CD4-positive, CD25-positive, alpha-beta regulatory T cell (primary cell): Measurements from ENCODE around the gene FBXO44. TPM values are rescaled to one million over a fixed set of nuclear protein-coding genes. Genes with fewer than 3 reads are reported as not detected.
A peak's percentile ranks its signal among the peaks of the same experiment; 100 is the strongest.
"Not testable (repeated sequence)": the region's sequence is repeated elsewhere in the genome, so short reads cannot be mapped to it uniquely, and the experiment has no call there.

ENCODE experiments used
- ATAC-seq, 2 donors: fragments of 150-1000 bp; cut with Tn5 transposase; one replicate each; pipeline ENCODE4 v1.10.0; 2021; ENCODE audit warnings: low read depth in 2 of 2, moderate number of reproducible peaks in 2 of 2, moderate library complexity in 1 of 2
- DNase-seq, 3 donors: peaks; one replicate each; pipeline versions ENCODE4 v3.0.0 to v3.0.0-alpha.2; 2012 to 2022; ENCODE audit warnings: mixed read lengths in 1 of 3
- H3K27ac ChIP-seq: one replicate; pipeline ENCODE4 v1.7.0; 2013; ENCODE audit warnings: mild to moderate bottlenecking, low read length; ENCODE audit not compliant: insufficient read depth, poor library complexity, severe bottlenecking
- H3K27me3 ChIP-seq: one replicate; pipeline ENCODE4 v1.7.0; 2013; ENCODE audit warnings: low read length; ENCODE audit not compliant: control insufficient read depth, insufficient read depth
- H3K36me3 ChIP-seq: one replicate; pipeline ENCODE4 v1.7.0; 2013; ENCODE audit warnings: mild to moderate bottlenecking, low read length, moderate library complexity; ENCODE audit not compliant: control insufficient read depth, insufficient read depth
- H3K4me1 ChIP-seq: 2 replicates; pipeline ENCODE4 v1.7.0; 2013; ENCODE audit warnings: mild to moderate bottlenecking, low read length; ENCODE audit not compliant: insufficient read depth, control insufficient read depth, poor library complexity, severe bottlenecking
- H3K4me3 ChIP-seq: one replicate; pipeline ENCODE4 v1.7.0; 2013; ENCODE audit warnings: low read depth, mild to moderate bottlenecking, low read length, moderate library complexity
- H3K9me3 ChIP-seq, 2 experiments: 1 replicate in 1 of 2; 2 replicates in 1 of 2; pipeline ENCODE4 v1.7.0; 2013; ENCODE audit warnings: low read length in 2 of 2, mild to moderate bottlenecking in 1 of 2, moderate library complexity in 1 of 2; ENCODE audit not compliant: control insufficient read depth in 2 of 2
- H3K27ac Mint-ChIP-seq, 3 donors: one replicate each; pipeline ENCODE4 v1.8.0; 2020 to 2022; ENCODE audit warnings: mild to moderate bottlenecking in 3 of 3, mixed read lengths in 3 of 3, moderate library complexity in 2 of 3
- H3K27me3 Mint-ChIP-seq: one replicate; pipeline ENCODE4 v1.8.0; 2022; ENCODE audit warnings: mild to moderate bottlenecking, mixed read lengths
- H3K36me3 Mint-ChIP-seq: one replicate; pipeline ENCODE4 v1.8.0; 2020; ENCODE audit warnings: mixed read lengths
- H3K4me1 Mint-ChIP-seq, 4 donors: one replicate each; pipeline ENCODE4 v1.8.0; 2020 to 2022; ENCODE audit warnings: mixed read lengths in 4 of 4, mild to moderate bottlenecking in 1 of 4
- H3K4me3 Mint-ChIP-seq, 4 donors: one replicate each; pipeline ENCODE4 v1.8.0; 2020 to 2022; ENCODE audit warnings: mild to moderate bottlenecking in 4 of 4, mixed read lengths in 4 of 4, moderate library complexity in 3 of 4
- H3K9me3 Mint-ChIP-seq, 7 donors: one replicate each; pipeline ENCODE4 v1.8.0; 2020 to 2022; ENCODE audit warnings: mixed read lengths in 7 of 7, mild to moderate bottlenecking in 3 of 7, moderate library complexity in 2 of 7
- polyA plus RNA-seq, 4 donors: library from polyadenylated mRNA; unstranded; fragments of 300-500 nt; fragmentation: Illumina TruSeq; gene quantifications; one replicate each; pipeline ENCODE4 v1.2.3, GENCODE V29; 2021
- total RNA-seq: library from RNA; stranded (reverse); gene quantifications from one replicate; pipeline ENCODE4 v1.2.3, GENCODE V29; 2022

Gene FBXO44
- total RNA-seq: 43.7 TPM
- polyA plus RNA-seq: 1 to 10 TPM; 5.5 to 9.5 (median 7.4) TPM

GRCh38 chr1:11654137-11654938, at the start of gene FBXO44, which contains the start of gene FBXO2:
Gene FBXO44 (plus strand): TSS chr1:11654877. CDS start chr1:11655836, 959 bp downstream.
Gene FBXO2 (minus strand): TSS chr1:11654429. CDS start chr1:11654340, 89 bp downstream.
- H3K27me3 ChIP-seq: no peaks in the 10 kb centered on the region
- H3K4me3 Mint-ChIP-seq: peak within 1 kb of the TSS; percentile 83 to 85 (median 84)
- H3K4me1 Mint-ChIP-seq: peaks cover 0 to 43% (median 23%) of the 10 kb centered on the region in 4 donors
- peaks cover 7% of the 10 kb centered on the region for H3K27me3 Mint-ChIP-seq
- H3K36me3 Mint-ChIP-seq: peaks cover 3% of the 10 kb centered on the region
- H3K36me3 ChIP-seq: peaks cover 11% of the 10 kb centered on the region
- DNase-seq: peak; percentile 44 to 68 (median 65)
- peaks cover 35% of the 10 kb centered on the region for H3K4me1 ChIP-seq
- H3K27ac ChIP-seq: peak within 1 kb of the TSS; percentile 41
- H3K4me3 ChIP-seq: peak within 1 kb of the TSS; percentile 60
- ATAC-seq: peak; percentile 74 to 77
- H3K9me3 ChIP-seq: no peaks in the 10 kb centered on the region
- peak within 1 kb of the TSS; percentile 25 to 64 (median 43) for H3K27ac Mint-ChIP-seq
- no peaks in the 10 kb centered on the region for H3K9me3 Mint-ChIP-seq

GRCh38 chr1:11606775-11607174, 47.9 kb upstream of the FBXO44 start:
- H3K36me3 Mint-ChIP-seq: no peaks in the 10 kb centered on the region
- ATAC-seq (no peak), DNase-seq (no peak)
- no peak overlapping the region for H3K27ac Mint-ChIP-seq
- no peak overlapping the region for H3K4me3 Mint-ChIP-seq
- no peaks in the 10 kb centered on the region for H3K9me3 ChIP-seq
- no peaks in the 10 kb centered on the region for H3K36me3 ChIP-seq
- no peaks in the 10 kb centered on the region for H3K4me1 Mint-ChIP-seq
- no peak overlapping the region for H3K27ac ChIP-seq
- no peaks in the 10 kb centered on the region for H3K27me3 ChIP-seq
- H3K9me3 Mint-ChIP-seq: no peaks in the 10 kb centered on the region
- H3K4me3 ChIP-seq: no peak overlapping the region
- no peaks in the 10 kb centered on the region for H3K4me1 ChIP-seq
- peaks cover 26% of the 10 kb centered on the region for H3K27me3 Mint-ChIP-seq

GRCh38 chr1:11608596-11609130, 46.0 kb upstream of the FBXO44 start:
- peaks cover 16% of the 10 kb centered on the region for H3K27me3 Mint-ChIP-seq
- not testable (repeated sequence) for H3K4me1 ChIP-seq, H3K4me3 ChIP-seq, H3K4me3 Mint-ChIP-seq, ATAC-seq, H3K9me3 ChIP-seq, H3K9me3 Mint-ChIP-seq, H3K27ac Mint-ChIP-seq, H3K27me3 ChIP-seq, DNase-seq, H3K36me3 Mint-ChIP-seq, H3K4me1 Mint-ChIP-seq, H3K36me3 ChIP-seq, H3K27ac ChIP-seq

GRCh38 chr1:11609378-11609777, 45.3 kb upstream of the FBXO44 start:
- H3K9me3 ChIP-seq, ATAC-seq, H3K4me1 Mint-ChIP-seq, H3K27me3 ChIP-seq, H3K4me1 ChIP-seq, H3K4me3 Mint-ChIP-seq, DNase-seq, H3K4me3 ChIP-seq, H3K27ac Mint-ChIP-seq, H3K27ac ChIP-seq, H3K36me3 Mint-ChIP-seq, H3K36me3 ChIP-seq, H3K9me3 Mint-ChIP-seq: not testable (repeated sequence)
- peaks cover 16% of the 10 kb centered on the region for H3K27me3 Mint-ChIP-seq

- H3K27ac Mint-ChIP-seq: no peak overlapping the region
- no peak overlapping the region for H3K27ac ChIP-seq
These were observed 44.0 kb upstream of the FBXO44 start for GRCh38 chr1:11610629-11611180.

GRCh38 chr1:11611638-11612327, 42.9 kb upstream of the FBXO44 start:
- Mint-ChIP-seq H3K27me3 (peaks cover 16% of the 10 kb centered on the region), H3K27ac (no peak overlapping the region), H3K36me3 (no peaks in the 10 kb centered on the region), H3K4me1 (no peaks in the 10 kb centered on the region), H3K4me3 (no peak overlapping the region), H3K9me3 (peaks cover 0 to 1% (median 0%) of the 10 kb centered on the region in 7 donors)
- no peaks in the 10 kb centered on the region for H3K9me3 ChIP-seq
- H3K36me3 ChIP-seq: no peaks in the 10 kb centered on the region
- no peak for ATAC-seq
- no peaks in the 10 kb centered on the region for H3K4me1 ChIP-seq
- H3K4me3 ChIP-seq: no peak overlapping the region
- no peaks in the 10 kb centered on the region for H3K27me3 ChIP-seq
- no peak overlapping the region for H3K27ac ChIP-seq
- no peak for DNase-seq

More at GRCh38 chr1:11610629-11611180, 44.0 kb upstream of the FBXO44 start:
- Mint-ChIP-seq H3K4me1 (no peaks in the 10 kb centered on the region), H3K27me3 (peaks cover 16% of the 10 kb centered on the region), H3K36me3 (no peaks in the 10 kb centered on the region), H3K4me3 (no peak overlapping the region), H3K9me3 (peaks cover 0 to 1% (median 0%) of the 10 kb centered on the region in 7 donors)
- DNase-seq: no peak
- Histone ChIP-seq H3K36me3 (no peaks in the 10 kb centered on the region), H3K4me1 (no peaks in the 10 kb centered on the region), H3K27me3 (no peaks in the 10 kb centered on the region), H3K4me3 (no peak overlapping the region), H3K9me3 (no peaks in the 10 kb centered on the region)
- ATAC-seq: no peak

GRCh38 chr1:11613347-11613746, 41.3 kb upstream of the FBXO44 start:
- no peak for ATAC-seq

More at GRCh38 chr1:11613347-11613746, 41.3 kb upstream of the FBXO44 start:
- Histone ChIP-seq H3K4me1 (no peaks in the 10 kb centered on the region), H3K27me3 (no peaks in the 10 kb centered on the region), H3K36me3 (no peaks in the 10 kb centered on the region), H3K9me3 (no peaks in the 10 kb centered on the region), H3K27ac (no peak overlapping the region), H3K4me3 (no peak overlapping the region)
- H3K4me1 Mint-ChIP-seq: no peaks in the 10 kb centered on the region
- H3K9me3 Mint-ChIP-seq: peaks cover 0 to 1% (median 0%) of the 10 kb centered on the region in 7 donors
- H3K4me3 Mint-ChIP-seq: no peak overlapping the region
- no peak overlapping the region for H3K27ac Mint-ChIP-seq
- peaks cover 16% of the 10 kb centered on the region for H3K27me3 Mint-ChIP-seq
- no peaks in the 10 kb centered on the region for H3K36me3 Mint-ChIP-seq
- no peak for DNase-seq
